Measurements from ENCODE around the gene FGF14.
"Not testable (repeated sequence)": the region's sequence is repeated elsewhere in the genome, so short reads cannot be mapped to it uniquely, and the experiment has no call there.

FGF14 gene

GRCh38 chr13:102187313-102187712 lies 214.5 kb downstream of the FGF14 start:
- no peak for DNase-seq

GRCh38 chr13:102185375-102185984 lies 216.4 kb downstream of the FGF14 start:
- no peak for DNase-seq

- no peak for DNase-seq
These were observed 218.2 kb downstream of the FGF14 start for GRCh38 chr13:102183509-102184182.

- no peak for DNase-seq
These were observed 219.7 kb downstream of the FGF14 start for GRCh38 chr13:102182170-102182569.

GRCh38 chr13:102177431-102177830 lies 224.4 kb downstream of the FGF14 start:
- DNase-seq = no peak

GRCh38 chr13:102176846-102177245 lies 225.0 kb downstream of the FGF14 start:
- DNase-seq = no peak

- no peak for DNase-seq
These were observed 229.4 kb downstream of the FGF14 start for GRCh38 chr13:102172406-102172805.

- DNase-seq = no peak
These were observed 231.5 kb downstream of the FGF14 start for GRCh38 chr13:102170305-102170704.

- no peak for DNase-seq
These were observed 232.3 kb downstream of the FGF14 start for GRCh38 chr13:102169471-102170015.

GRCh38 chr13:102152790-102153189 lies 249.1 kb downstream of the FGF14 start:
- DNase-seq = no peak

GRCh38 chr13:102147353-102147752 lies 254.5 kb downstream of the FGF14 start:
- no peak for DNase-seq

GRCh38 chr13:102145750-102146149 lies 256.1 kb downstream of the FGF14 start:
- DNase-seq = no peak

GRCh38 chr13:102142473-102142826 lies 259.4 kb downstream of the FGF14 start:
- DNase-seq = no peak

- DNase-seq = no peak
These were observed 260.0 kb downstream of the FGF14 start for GRCh38 chr13:102141625-102142472.

GRCh38 chr13:102139626-102140025 lies 262.2 kb downstream of the FGF14 start:
- DNase-seq = no peak

GRCh38 chr13:102138635-102139190 lies 263.1 kb downstream of the FGF14 start:
- DNase-seq = no peak

- DNase-seq = not testable (repeated sequence)
These were observed 263.9 kb downstream of the FGF14 start for GRCh38 chr13:102137904-102138303.

GRCh38 chr13:102136735-102137296 lies 265.0 kb downstream of the FGF14 start:
- DNase-seq = no peak

- DNase-seq = no peak
These were observed 269.0 kb downstream of the FGF14 start for GRCh38 chr13:102132777-102133295.

- DNase-seq = no peak
These were observed 270.6 kb downstream of the FGF14 start for GRCh38 chr13:102131246-102131645.

GRCh38 chr13:102128216-102128810 lies 273.5 kb downstream of the FGF14 start:
- DNase-seq = no peak

- DNase-seq = no peak
These were observed 274.7 kb downstream of the FGF14 start for GRCh38 chr13:102127153-102127552.

All from CD4-positive, alpha-beta T cell treated with Interleukin-12 subunit alpha and Interleukin-12 subunit beta, for 1 hour (primary cell).